ENCODE measurements around the gene PDZK1. TPM values are rescaled to one million over a fixed set of nuclear protein-coding genes. Genes with fewer than 3 reads are reported as not detected.

PDZK1 gene
- total and polyA plus RNA-seq, 2 experiments from 2014 or later, result 0.73 TPM; not detected in 1

DNA sequence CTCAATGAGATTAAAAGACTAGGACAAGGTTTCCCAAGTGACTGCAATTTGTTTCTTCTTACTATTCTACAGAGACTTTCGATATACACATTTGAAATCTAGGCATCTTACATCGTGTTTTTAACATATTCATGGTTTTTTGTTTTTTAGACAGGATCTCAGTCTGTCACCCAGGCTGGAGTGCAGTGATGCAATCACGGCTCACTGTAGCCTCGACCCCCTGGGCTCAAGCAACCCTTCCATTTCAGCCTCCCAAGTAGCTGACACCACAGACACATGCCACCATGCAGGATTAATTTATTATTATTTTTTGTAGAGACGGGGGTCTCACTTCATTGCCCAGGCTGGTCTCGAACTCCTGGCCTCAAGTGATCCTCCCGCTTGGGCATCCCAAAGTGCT is 1.5 kb downstream of the PDZK1 start:
- H3K27ac ChIP-seq (ENCODE audit: low read depth), result no peak overlapping the region
- DNase-seq (ENCODE audit: low spot score) (no peak), ATAC-seq (no peak)
- no peaks in the 10 kb centered on the region for H3K79me2 ChIP-seq (replicated peaks; ENCODE audit: insufficient read depth)
- Mint-ChIP-seq H3K9me3 (no peaks in the 10 kb centered on the region), H3K4me1 (peaks cover 17% of the 10 kb centered on the region), H3K36me3 (ENCODE audit: low read depth) (no peaks in the 10 kb centered on the region), H3K27ac (no peak overlapping the region), H3K27me3 (ENCODE audit: insufficient read depth, low read depth, poor library complexity) (peaks cover 7% of the 10 kb centered on the region), H3K4me3 (no peak overlapping the region)
- H3F3A ChIP-seq (replicated peaks; ENCODE audit: low read depth), result no peaks in the 10 kb centered on the region
- H3K4me1 ChIP-seq (ENCODE audit: insufficient read depth), result no peaks in the 10 kb centered on the region
- no peaks in the 10 kb centered on the region for H3K36me3 ChIP-seq (ENCODE audit: insufficient read depth)
- no peak overlapping the region for H3K4me3 ChIP-seq
- no peak for TF ChIP-seq NANOG (IDR thresholded peaks at IDR 0.05; ENCODE audit: borderline replicate concordance)
- TF ChIP-seq, protein P1, sequence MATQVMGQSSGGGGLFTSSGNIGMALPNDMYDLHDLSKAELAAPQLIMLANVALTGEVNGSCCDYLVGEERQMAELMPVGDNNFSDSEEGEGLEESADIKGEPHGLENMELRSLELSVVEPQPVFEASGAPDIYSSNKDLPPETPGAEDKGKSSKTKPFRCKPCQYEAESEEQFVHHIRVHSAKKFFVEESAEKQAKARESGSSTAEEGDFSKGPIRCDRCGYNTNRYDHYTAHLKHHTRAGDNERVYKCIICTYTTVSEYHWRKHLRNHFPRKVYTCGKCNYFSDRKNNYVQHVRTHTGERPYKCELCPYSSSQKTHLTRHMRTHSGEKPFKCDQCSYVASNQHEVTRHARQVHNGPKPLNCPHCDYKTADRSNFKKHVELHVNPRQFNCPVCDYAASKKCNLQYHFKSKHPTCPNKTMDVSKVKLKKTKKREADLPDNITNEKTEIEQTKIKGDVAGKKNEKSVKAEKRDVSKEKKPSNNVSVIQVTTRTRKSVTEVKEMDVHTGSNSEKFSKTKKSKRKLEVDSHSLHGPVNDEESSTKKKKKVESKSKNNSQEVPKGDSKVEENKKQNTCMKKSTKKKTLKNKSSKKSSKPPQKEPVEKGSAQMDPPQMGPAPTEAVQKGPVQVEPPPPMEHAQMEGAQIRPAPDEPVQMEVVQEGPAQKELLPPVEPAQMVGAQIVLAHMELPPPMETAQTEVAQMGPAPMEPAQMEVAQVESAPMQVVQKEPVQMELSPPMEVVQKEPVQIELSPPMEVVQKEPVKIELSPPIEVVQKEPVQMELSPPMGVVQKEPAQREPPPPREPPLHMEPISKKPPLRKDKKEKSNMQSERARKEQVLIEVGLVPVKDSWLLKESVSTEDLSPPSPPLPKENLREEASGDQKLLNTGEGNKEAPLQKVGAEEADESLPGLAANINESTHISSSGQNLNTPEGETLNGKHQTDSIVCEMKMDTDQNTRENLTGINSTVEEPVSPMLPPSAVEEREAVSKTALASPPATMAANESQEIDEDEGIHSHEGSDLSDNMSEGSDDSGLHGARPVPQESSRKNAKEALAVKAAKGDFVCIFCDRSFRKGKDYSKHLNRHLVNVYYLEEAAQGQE (IDR thresholded peaks at IDR 0.05; ENCODE audit: unreplicated experiment), result no peak
- no peak for TF ChIP-seq JUNB (IDR thresholded peaks at IDR 0.05; ENCODE audit: unreplicated experiment)
- no peaks in the 10 kb centered on the region for H3K27me3 ChIP-seq (ENCODE audit: insufficient read depth)
- H3K4me2 ChIP-seq, result no peak overlapping the region
- no peak overlapping the region for H2AFZ ChIP-seq
- H3K9me2 ChIP-seq (ENCODE audit: insufficient read depth), result 0 out of 2 replicates have a peak, but pooled peaks cover 3% of the 10 kb centered on the region
- H4K20me1 ChIP-seq (replicated peaks; ENCODE audit: insufficient read depth), result no peaks in the 10 kb centered on the region; the same call in 1 of the 2 replicates

DNA sequence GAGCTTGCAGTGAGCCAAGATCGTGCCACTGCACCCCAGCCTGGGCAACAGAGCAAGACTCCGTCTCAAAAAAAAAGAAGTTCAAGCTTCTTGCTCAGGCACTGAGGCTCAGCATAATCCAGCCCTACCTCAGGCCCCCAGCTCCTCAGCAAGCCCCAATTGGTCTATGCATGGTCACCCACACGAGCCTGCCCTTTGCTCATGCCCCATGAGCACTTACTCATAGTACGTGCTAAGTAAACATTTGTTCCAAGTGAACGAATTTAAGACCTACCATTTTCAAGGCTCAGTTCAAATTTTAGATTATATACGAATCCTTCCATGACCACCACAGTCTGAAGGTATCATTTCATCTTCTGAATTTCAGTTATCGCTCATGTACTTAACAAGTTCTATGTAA is 4.3 kb downstream of the PDZK1 start:
- H3K4me3 ChIP-seq, result no peak overlapping the region
- TF ChIP-seq POLR2AphosphoS5 (IDR thresholded peaks at IDR 0.05; ENCODE audit: low read depth) (no peak), NANOG (IDR thresholded peaks at IDR 0.05; ENCODE audit: borderline replicate concordance) (no peak), STAT1 (IDR thresholded peaks at IDR 0.05; ENCODE audit: unreplicated experiment) (no peak)
- TF ChIP-seq, protein P2, sequence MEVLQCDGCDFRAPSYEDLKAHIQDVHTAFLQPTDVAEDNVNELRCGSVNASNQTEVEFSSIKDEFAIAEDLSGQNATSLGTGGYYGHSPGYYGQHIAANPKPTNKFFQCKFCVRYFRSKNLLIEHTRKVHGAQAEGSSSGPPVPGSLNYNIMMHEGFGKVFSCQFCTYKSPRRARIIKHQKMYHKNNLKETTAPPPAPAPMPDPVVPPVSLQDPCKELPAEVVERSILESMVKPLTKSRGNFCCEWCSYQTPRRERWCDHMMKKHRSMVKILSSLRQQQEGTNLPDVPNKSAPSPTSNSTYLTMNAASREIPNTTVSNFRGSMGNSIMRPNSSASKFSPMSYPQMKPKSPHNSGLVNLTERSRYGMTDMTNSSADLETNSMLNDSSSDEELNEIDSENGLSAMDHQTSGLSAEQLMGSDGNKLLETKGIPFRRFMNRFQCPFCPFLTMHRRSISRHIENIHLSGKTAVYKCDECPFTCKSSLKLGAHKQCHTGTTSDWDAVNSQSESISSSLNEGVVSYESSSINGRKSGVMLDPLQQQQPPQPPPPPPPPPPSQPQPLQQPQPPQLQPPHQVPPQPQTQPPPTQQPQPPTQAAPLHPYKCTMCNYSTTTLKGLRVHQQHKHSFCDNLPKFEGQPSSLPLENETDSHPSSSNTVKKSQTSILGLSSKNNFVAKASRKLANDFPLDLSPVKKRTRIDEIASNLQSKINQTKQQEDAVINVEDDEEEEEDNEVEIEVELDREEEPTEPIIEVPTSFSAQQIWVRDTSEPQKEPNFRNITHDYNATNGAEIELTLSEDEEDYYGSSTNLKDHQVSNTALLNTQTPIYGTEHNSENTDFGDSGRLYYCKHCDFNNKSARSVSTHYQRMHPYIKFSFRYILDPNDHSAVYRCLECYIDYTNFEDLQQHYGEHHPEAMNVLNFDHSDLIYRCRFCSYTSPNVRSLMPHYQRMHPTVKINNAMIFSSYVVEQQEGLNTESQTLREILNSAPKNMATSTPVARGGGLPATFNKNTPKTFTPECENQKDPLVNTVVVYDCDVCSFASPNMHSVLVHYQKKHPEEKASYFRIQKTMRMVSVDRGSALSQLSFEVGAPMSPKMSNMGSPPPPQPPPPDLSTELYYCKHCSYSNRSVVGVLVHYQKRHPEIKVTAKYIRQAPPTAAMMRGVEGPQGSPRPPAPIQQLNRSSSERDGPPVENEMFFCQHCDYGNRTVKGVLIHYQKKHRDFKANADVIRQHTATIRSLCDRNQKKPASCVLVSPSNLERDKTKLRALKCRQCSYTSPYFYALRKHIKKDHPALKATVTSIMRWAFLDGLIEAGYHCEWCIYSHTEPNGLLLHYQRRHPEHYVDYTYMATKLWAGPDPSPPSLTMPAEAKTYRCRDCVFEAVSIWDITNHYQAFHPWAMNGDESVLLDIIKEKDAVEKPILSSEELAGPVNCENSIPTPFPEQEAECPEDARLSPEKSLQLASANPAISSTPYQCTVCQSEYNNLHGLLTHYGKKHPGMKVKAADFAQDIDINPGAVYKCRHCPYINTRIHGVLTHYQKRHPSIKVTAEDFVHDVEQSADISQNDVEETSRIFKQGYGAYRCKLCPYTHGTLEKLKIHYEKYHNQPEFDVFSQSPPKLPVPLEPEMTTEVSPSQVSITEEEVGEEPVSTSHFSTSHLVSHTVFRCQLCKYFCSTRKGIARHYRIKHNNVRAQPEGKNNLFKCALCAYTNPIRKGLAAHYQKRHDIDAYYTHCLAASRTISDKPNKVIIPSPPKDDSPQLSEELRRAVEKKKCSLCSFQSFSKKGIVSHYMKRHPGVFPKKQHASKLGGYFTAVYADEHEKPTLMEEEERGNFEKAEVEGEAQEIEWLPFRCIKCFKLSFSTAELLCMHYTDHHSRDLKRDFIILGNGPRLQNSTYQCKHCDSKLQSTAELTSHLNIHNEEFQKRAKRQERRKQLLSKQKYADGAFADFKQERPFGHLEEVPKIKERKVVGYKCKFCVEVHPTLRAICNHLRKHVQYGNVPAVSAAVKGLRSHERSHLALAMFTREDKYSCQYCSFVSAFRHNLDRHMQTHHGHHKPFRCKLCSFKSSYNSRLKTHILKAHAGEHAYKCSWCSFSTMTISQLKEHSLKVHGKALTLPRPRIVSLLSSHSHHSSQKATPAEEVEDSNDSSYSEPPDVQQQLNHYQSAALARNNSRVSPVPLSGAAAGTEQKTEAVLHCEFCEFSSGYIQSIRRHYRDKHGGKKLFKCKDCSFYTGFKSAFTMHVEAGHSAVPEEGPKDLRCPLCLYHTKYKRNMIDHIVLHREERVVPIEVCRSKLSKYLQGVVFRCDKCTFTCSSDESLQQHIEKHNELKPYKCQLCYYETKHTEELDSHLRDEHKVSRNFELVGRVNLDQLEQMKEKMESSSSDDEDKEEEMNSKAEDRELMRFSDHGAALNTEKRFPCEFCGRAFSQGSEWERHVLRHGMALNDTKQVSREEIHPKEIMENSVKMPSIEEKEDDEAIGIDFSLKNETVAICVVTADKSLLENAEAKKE (CRISPR knock-in tag; IDR thresholded peaks at IDR 0.05), result no peak
- TF ChIP-seq, protein P3, sequence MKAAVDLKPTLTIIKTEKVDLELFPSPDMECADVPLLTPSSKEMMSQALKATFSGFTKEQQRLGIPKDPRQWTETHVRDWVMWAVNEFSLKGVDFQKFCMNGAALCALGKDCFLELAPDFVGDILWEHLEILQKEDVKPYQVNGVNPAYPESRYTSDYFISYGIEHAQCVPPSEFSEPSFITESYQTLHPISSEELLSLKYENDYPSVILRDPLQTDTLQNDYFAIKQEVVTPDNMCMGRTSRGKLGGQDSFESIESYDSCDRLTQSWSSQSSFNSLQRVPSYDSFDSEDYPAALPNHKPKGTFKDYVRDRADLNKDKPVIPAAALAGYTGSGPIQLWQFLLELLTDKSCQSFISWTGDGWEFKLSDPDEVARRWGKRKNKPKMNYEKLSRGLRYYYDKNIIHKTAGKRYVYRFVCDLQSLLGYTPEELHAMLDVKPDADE (IDR thresholded peaks at IDR 0.05), result no peak
- TF ChIP-seq, protein P1 (IDR thresholded peaks at IDR 0.05; ENCODE audit: unreplicated experiment), result no peak

More for the DNA sequence above, 4.3 kb downstream of the PDZK1 start:
- H3K4me1 ChIP-seq (ENCODE audit: insufficient read depth), result no peaks in the 10 kb centered on the region
- no peaks in the 10 kb centered on the region for H3K9me3 Mint-ChIP-seq
- H3K27ac Mint-ChIP-seq, result no peak overlapping the region
- H3K27me3 Mint-ChIP-seq (ENCODE audit: insufficient read depth, low read depth, poor library complexity), result peaks cover under 1% of the 10 kb centered on the region
- H3K4me1 Mint-ChIP-seq, result peaks cover 12% of the 10 kb centered on the region
- H4K20me1 ChIP-seq (replicated peaks; ENCODE audit: insufficient read depth), result no peaks in the 10 kb centered on the region; the same call in 1 of the 2 replicates
- no peak overlapping the region for H3K27ac ChIP-seq (ENCODE audit: low read depth)
- no peak overlapping the region for H3K4me3 Mint-ChIP-seq
- no peaks in the 10 kb centered on the region for H3F3A ChIP-seq (replicated peaks; ENCODE audit: low read depth)
- H3K79me2 ChIP-seq (replicated peaks; ENCODE audit: insufficient read depth), result no peaks in the 10 kb centered on the region
- ATAC-seq, result no peak
- H3K9me2 ChIP-seq (ENCODE audit: insufficient read depth), result 0 out of 2 replicates have a peak, but pooled peaks cover 3% of the 10 kb centered on the region
- H2AFZ ChIP-seq, result no peak overlapping the region
- DNase-seq (ENCODE audit: low spot score), result no peak
- H3K36me3 Mint-ChIP-seq (ENCODE audit: low read depth), result no peaks in the 10 kb centered on the region
- H3K27me3 ChIP-seq (ENCODE audit: insufficient read depth), result no peaks in the 10 kb centered on the region
- no peaks in the 10 kb centered on the region for H3K36me3 ChIP-seq (ENCODE audit: insufficient read depth)
- H3K4me2 ChIP-seq, result no peak overlapping the region
